ENCODE data around the gene TGDS. TPM values are rescaled to one million over a fixed set of nuclear protein-coding genes. Genes with fewer than 3 reads are reported as not detected.

TGDS gene
- total and polyA plus RNA-seq, 2 of the 8 experiments (the other 6 are each of a cell fraction or from before 2014, with no cell fraction given): 11.6 to 11.8 TPM

GRCh38 chr13:94588541-94588940, 7.4 kb downstream of the TGDS start:
- no peak overlapping the region for H2BK15ac ChIP-seq (ENCODE audit: low read length)
- no peaks in the 10 kb centered on the region for H4K20me1 ChIP-seq (replicated peaks in 1 of 2; ENCODE audit: control insufficient read depth in 1 of 2, insufficient read depth in 2 of 2, low read length in 2 of 2)
- no peak overlapping the region for H3K23ac ChIP-seq (ENCODE audit: insufficient read length)
- H3K4me1 ChIP-seq (replicated peaks in 1 of 4; ENCODE audit: control insufficient read depth in 3 of 4, insufficient read depth in 4 of 4, low read length in 3 of 4): no peaks in the 10 kb centered on the region
- 96% methylated on average over 4 of the region's 4 CpGs; no CpG with 5 or more reads in 1 of the 2 experiments for WGBS, 2 experiments (ENCODE audit: extremely low coverage in 1 of 2, insufficient coverage in 1 of 2, insufficient read length in 1 of 2, insufficient replicate concordance in 2 of 2, low coverage in 1 of 2, low lambda C conversion rate in 2 of 2, missing lambda C conversion rate in 1 of 2)
- no peak overlapping the region for H2BK20ac ChIP-seq (ENCODE audit: low read length)
- H3K4ac ChIP-seq (replicated peaks; ENCODE audit: insufficient read length, low read depth, low read length): no peak overlapping the region
- no peaks in the 10 kb centered on the region for H3K23me2 ChIP-seq (ENCODE audit: low read depth, low read length)
- no peak overlapping the region for H2AK5ac ChIP-seq (ENCODE audit: low read depth, low read length)
- no peaks in the 10 kb centered on the region for H3K9me3 ChIP-seq (ENCODE audit: insufficient read depth in 2 of 2, low read depth in 1 of 2, low read length in 1 of 2)
- H4K5ac ChIP-seq (ENCODE audit: insufficient read length, low read depth, low read length): no peak overlapping the region
- no peaks in the 10 kb centered on the region for H3K79me1 ChIP-seq (ENCODE audit: low read depth, low read length)
- no peak overlapping the region for H3K9ac ChIP-seq (replicated peaks in 1 of 4; ENCODE audit: extremely low read depth in 1 of 4, low read depth in 3 of 4, low read length in 3 of 4)
- no peak overlapping the region for H2AFZ ChIP-seq (ENCODE audit: low read length)
- H3K4me3 ChIP-seq (ENCODE audit: extremely low read depth in 1 of 4, insufficient read depth in 2 of 4, low read depth in 3 of 4, low read length in 4 of 4): no peak overlapping the region
- DNase-seq (ENCODE audit: low read depth in 1 of 2, low spot score in 2 of 2) (no peak), FAIRE-seq (no peak)
- no peak overlapping the region for H2BK120ac ChIP-seq (replicated peaks; ENCODE audit: low read depth, low read length)
- no peak overlapping the region for H2BK5ac ChIP-seq (ENCODE audit: low read depth, low read length)
- H3K79me2 ChIP-seq (ENCODE audit: control insufficient read depth in 1 of 2, insufficient read depth in 2 of 2, low read length in 2 of 2): peaks cover 0 to 13% of the 10 kb centered on the region in 2 experiments; a peak in 2 of 4 replicates
- no peaks in the 10 kb centered on the region for H3K27me3 ChIP-seq (replicated peaks in 1 of 4; ENCODE audit: control insufficient read depth in 3 of 4, extremely low read depth in 1 of 4, insufficient read depth in 3 of 4, low read length in 3 of 4)
- H2BK12ac ChIP-seq (ENCODE audit: low read depth, low read length): no peak overlapping the region
- no peak overlapping the region for H3K27ac ChIP-seq (ENCODE audit: low read depth, low read length)
- ChIA-PET CTCF (ENCODE audit: partially characterized antibody) (no interaction called here), POLR2A (ENCODE audit: partially characterized antibody) (interaction anchor here (0.6 kb wide), 1 partner anchor 81 kb away, joined by 3 read pairs; no protein-coding TSS in a partner anchor)
- H3K36me3 ChIP-seq (ENCODE audit: control insufficient read depth in 2 of 4, insufficient read depth in 4 of 4, low read length in 3 of 4): peaks cover 3 to 46% (median 14%) of the 10 kb centered on the region in 4 experiments; a peak in 7 of 8 replicates
- H4K91ac ChIP-seq (replicated peaks; ENCODE audit: insufficient read length, low read length): no peak overlapping the region
- no peak overlapping the region for H3K4me2 ChIP-seq (ENCODE audit: insufficient read depth in 1 of 2, low read depth in 2 of 2, low read length in 2 of 2)
- H3K56ac ChIP-seq (replicated peaks; ENCODE audit: insufficient read length, low read depth, low read length): no peak overlapping the region
- no peak overlapping the region for H3K18ac ChIP-seq (ENCODE audit: extremely low read depth, low read length)
- H4K8ac ChIP-seq (ENCODE audit: extremely low read depth, insufficient read depth, low read length): no peak overlapping the region
- no peak overlapping the region for H3K14ac ChIP-seq (ENCODE audit: insufficient read length)
- no peak for TF ChIP-seq SRF (IDR thresholded peaks at IDR 0.05; ENCODE audit: low read depth, low read length)
- no peak for TF ChIP-seq EZH2 (IDR thresholded peaks at IDR 0.05; ENCODE audit: low read depth, low read length, severe bottlenecking)
- TF ChIP-seq SIN3A (conservative IDR thresholded peaks at IDR 0.05 in 1 of 2, IDR thresholded peaks at IDR 0.05 in 1 of 2; ENCODE audit: low read depth in 1 of 2, low read length in 2 of 2): no peak
- no peak for TF ChIP-seq RFX5 (IDR thresholded peaks at IDR 0.05; ENCODE audit: borderline replicate concordance, low read depth, low read length)
- TF ChIP-seq, protein P1, sequence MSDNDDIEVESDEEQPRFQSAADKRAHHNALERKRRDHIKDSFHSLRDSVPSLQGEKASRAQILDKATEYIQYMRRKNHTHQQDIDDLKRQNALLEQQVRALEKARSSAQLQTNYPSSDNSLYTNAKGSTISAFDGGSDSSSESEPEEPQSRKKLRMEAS (IDR thresholded peaks at IDR 0.05): no peak
- no peak for TF ChIP-seq HDAC2 (IDR thresholded peaks at IDR 0.05; ENCODE audit: borderline replicate concordance in 1 of 2, low read depth in 2 of 2, low read length in 2 of 2)
- no peak for TF ChIP-seq FOSL1 (IDR thresholded peaks at IDR 0.05; ENCODE audit: insufficient read depth, low read depth, low read length)
- no peak for TF ChIP-seq JUN (IDR thresholded peaks at IDR 0.05; ENCODE audit: low read depth, low read length)
- no peak for TF ChIP-seq TEAD4 (IDR thresholded peaks at IDR 0.05; ENCODE audit: low read depth, low read length)
- no peak for TF ChIP-seq SP1 (IDR thresholded peaks at IDR 0.05; ENCODE audit: low read depth, low read length)
- TF ChIP-seq POLR2A (IDR thresholded peaks at IDR 0.05; ENCODE audit: control extremely low read depth in 1 of 2, low read depth in 2 of 2, low read length in 2 of 2): no peak
- no peak for TF ChIP-seq TAF1 (IDR thresholded peaks at IDR 0.05; ENCODE audit: low read depth, low read length)
- no peak for TF ChIP-seq TCF12 (IDR thresholded peaks at IDR 0.05; ENCODE audit: low read depth, low read length)
- no peak for TF ChIP-seq CTBP2 (IDR thresholded peaks at IDR 0.05; ENCODE audit: borderline replicate concordance, insufficient read depth, insufficient read length, low read length)
- TF ChIP-seq NRF1 (IDR thresholded peaks at IDR 0.05; ENCODE audit: low read depth, low read length): no peak

Measured in H1 (cell line).